HCT116 (cell line): ENCODE data around the gene NHSL2. TPM values are rescaled to one million over a fixed set of nuclear protein-coding genes. Genes with fewer than 3 reads are reported as not detected.

Experiments
- ATAC-seq: fragments of 200-7000 bp; cut with Tn5 transposase; 2 replicates; pipeline ENCODE4 v1.9.1; 2020; ENCODE audit warnings: mild to moderate bottlenecking, moderate library complexity
- BruUV-seq: library from RNA; stranded (reverse); fragments of 400-500 nt; replicated peaks from 2 replicates; lab custom pipeline; 2021; lab: Mats Ljungman, UMichigan
- CTCF ChIA-PET: fragments of 300-600 bp; sonication (Branson Sonifier 250); formaldehyde crosslinking; loops from one replicate; lab custom pipeline; 2021; ENCODE audit warnings: antibody characterized with exemption; lab: Charles Lee
- POLR2A ChIA-PET: fragments of 300-600, 350-600 bp; sonication (Branson Sonifier 250); formaldehyde crosslinking; loops from one replicate; lab custom pipeline; 2021; ENCODE audit warnings: antibody characterized with exemption; lab: Charles Lee
- RAD21 ChIA-PET, 2 experiments: fragments of 300-600 bp; sonication (Branson Sonifier 250); formaldehyde crosslinking; loops; one replicate each; lab custom pipeline; 2023; ENCODE audit warnings: low total read pairs in 2 of 2; ENCODE audit not compliant: uncharacterized antibody in 2 of 2, unreplicated experiment in 2 of 2, low non-redundant PET in 1 of 2; lab: Charles Lee
- DNase-seq: peaks from one replicate; pipeline ENCODE4 v3.0.0-alpha.2; 2010; ENCODE audit warnings: low read depth, low spot score
- H2AFZ ChIP-seq: fragments of 200-600 bp; shearing (Covaris generic), sonication (generic); 2 replicates; pipeline ENCODE4 v1.6.1; 2017; ENCODE audit warnings: low read depth, mixed run types, mixed read lengths, antibody characterized with exemption, low read length; ENCODE audit not compliant: poor library complexity, severe bottlenecking
- H3K27ac ChIP-seq: 2 replicates; pipeline ENCODE4 v1.5.1; 2012; ENCODE audit warnings: low read depth, low read length
- H3K27me3 ChIP-seq: fragments of 200-600 bp; sonication (generic); 2 replicates; pipeline ENCODE4 v1.6.1; 2016; ENCODE audit warnings: mixed run types, low read length, mixed read lengths; ENCODE audit not compliant: insufficient read depth
- H3K36me3 ChIP-seq, 2 experiments: fragments of 200-500 bp in 1 of 2; fragments of 200-600 bp in 1 of 2; sonication (Bioruptor generic) in 1 of 2; sonication (generic) in 1 of 2; 2 replicates each; pipeline versions ENCODE4 v1.5.1 to v1.6.1; 2014 to 2016; ENCODE audit warnings: low read length in 2 of 2, inconsistent platforms in 1 of 2, mixed read lengths in 1 of 2, mixed run types in 1 of 2; ENCODE audit not compliant: insufficient read depth in 2 of 2, control insufficient read depth in 1 of 2
- H3K4me1 ChIP-seq, 2 experiments: fragments of 200-600 bp in 1 of 2; sonication (generic) in 1 of 2; 2 replicates each; pipeline versions ENCODE4 v1.5.1 to v1.6.1; 2012 to 2017; ENCODE audit warnings: low read length in 2 of 2, inconsistent platforms in 1 of 2, mild to moderate bottlenecking in 1 of 2, mixed read lengths in 1 of 2, mixed run types in 1 of 2, moderate library complexity in 1 of 2; ENCODE audit not compliant: insufficient read depth in 2 of 2, control insufficient read depth in 1 of 2
- H3K4me2 ChIP-seq: fragments of 200-600 bp; sonication (generic); 2 replicates; pipeline ENCODE4 v1.6.1; 2017; ENCODE audit warnings: mixed run types, low read length, mixed read lengths
- H3K4me3 ChIP-seq, 2 experiments: fragments of 200-600 bp in 1 of 2; sonication (generic) in 1 of 2; replicated peaks in 1 of 2; 2 replicates each; pipeline ENCODE4 v1.5.1; 2011 to 2016; ENCODE audit warnings: low read length in 2 of 2, control low read depth in 1 of 2, low read depth in 1 of 2, mild to moderate bottlenecking in 1 of 2, mixed read lengths in 1 of 2, mixed run types in 1 of 2
- H3K79me2 ChIP-seq: fragments of 200-600 bp; sonication (generic); 2 replicates; pipeline ENCODE4 v1.6.1; 2017; ENCODE audit warnings: mild to moderate bottlenecking, mixed run types, low read length, moderate library complexity, mixed read lengths; ENCODE audit not compliant: insufficient read depth
- H3K9ac ChIP-seq: fragments of 200-600 bp; sonication (generic); 2 replicates; pipeline ENCODE4 v1.6.1; 2016; ENCODE audit warnings: low read length, mixed read lengths
- H3K9me2 ChIP-seq: fragments of 200-600 bp; sonication (generic), shearing (Covaris generic); 2 replicates; pipeline ENCODE4 v1.6.1; 2017; ENCODE audit warnings: mixed run types, mild to moderate bottlenecking, moderate library complexity; ENCODE audit not compliant: insufficient read depth
- H3K9me3 ChIP-seq, 2 experiments: fragments of 200-500 bp in 1 of 2; fragments of 200-600 bp in 1 of 2; sonication (Bioruptor generic) in 1 of 2; sonication (generic) in 1 of 2; 2 replicates each; pipeline ENCODE4 v1.6.1; 2014 to 2017; ENCODE audit warnings: low read length in 2 of 2, mixed read lengths in 2 of 2, inconsistent platforms in 1 of 2, low read depth in 1 of 2, mild to moderate bottlenecking in 1 of 2, mixed run types in 1 of 2, moderate library complexity in 1 of 2; ENCODE audit not compliant: control insufficient read depth in 1 of 2, insufficient read depth in 1 of 2
- H4K20me1 ChIP-seq: fragments of 200-600 bp; sonication (generic), shearing (Covaris generic); 2 replicates; pipeline ENCODE4 v1.6.1; 2017; ENCODE audit warnings: mixed run types, mild to moderate bottlenecking, moderate library complexity; ENCODE audit not compliant: insufficient read depth
- CEBPB ChIP-seq: IDR thresholded peaks from 2 replicates; pipeline ENCODE4 v1.6.1; 2012; ENCODE audit warnings: low read depth
- EGR1 ChIP-seq: IDR thresholded peaks from 2 replicates; pipeline ENCODE4 v1.6.1; 2012; ENCODE audit warnings: low read depth
- EZH2 ChIP-seq: fragments of 200-600 bp; sonication (generic); IDR thresholded peaks from 2 replicates; pipeline ENCODE4 v1.6.1; 2017; ENCODE audit warnings: antibody characterized with exemption, mixed run types
- MAX ChIP-seq: IDR thresholded peaks from 2 replicates; pipeline ENCODE4 v1.6.1; 2012
- POLR2AphosphoS5 ChIP-seq: IDR thresholded peaks from 2 replicates; pipeline ENCODE4 v1.6.1; 2011; ENCODE audit warnings: mild to moderate bottlenecking, low read depth, low read length, moderate library complexity
- RAD21 ChIP-seq: IDR thresholded peaks from 2 replicates; pipeline ENCODE4 v1.6.1; 2012; ENCODE audit warnings: low read depth, mild to moderate bottlenecking
- REST ChIP-seq: IDR thresholded peaks from 2 replicates; pipeline ENCODE4 v1.6.1; 2012; ENCODE audit warnings: low read depth
- TCF7L2 ChIP-seq: IDR thresholded peaks from 2 replicates; pipeline ENCODE4 v1.7.0; 2011; ENCODE audit warnings: borderline replicate concordance, inconsistent platforms; ENCODE audit not compliant: insufficient read depth, insufficient read length; ENCODE audit errors: extremely low read depth
- YY1 ChIP-seq: IDR thresholded peaks from 2 replicates; pipeline ENCODE4 v1.6.1; 2011; ENCODE audit warnings: low read length, low read depth, moderate library complexity, mild to moderate bottlenecking; ENCODE audit not compliant: insufficient replicate concordance; ENCODE audit errors: extremely low read depth
- ZBTB33 ChIP-seq: IDR thresholded peaks from 2 replicates; pipeline ENCODE4 v1.6.1; 2011; ENCODE audit warnings: mild to moderate bottlenecking, low read length, moderate library complexity; ENCODE audit not compliant: insufficient replicate concordance; ENCODE audit errors: extremely low read depth
- intact Hi-C: fragments of 100-400 bp; cut with micrococcal nuclease; formaldehyde crosslinking; loops from 2 replicates; pipeline ENCODE4 v1.10.0; 2022
- total RNA-seq: library from RNA; stranded (reverse); gene quantifications from one replicate; pipeline ENCODE4 v1.2.1, GENCODE V29; 2021; ENCODE audit not compliant: unreplicated experiment

NHSL2 gene
- total RNA-seq, 1 experiment from 2014 or later = 0.22 TPM

- intact Hi-C loops = no loop called here
- ChIA-PET CTCF (interaction anchor here (1.3 kb wide), 1 partner anchor 11 kb away, joined by 3 read pairs; no protein-coding TSS in a partner anchor), RAD21 (no interaction called here), POLR2A (no interaction called here)
- Histone ChIP-seq H2AFZ (no peak overlapping the region), H3K79me2 (no peaks in the 10 kb centered on the region), H3K4me3 (no peak overlapping the region), H3K9ac (no peak overlapping the region), H3K9me3 (no peaks in the 10 kb centered on the region), H3K4me2 (no peak overlapping the region), H3K36me3 (no peaks in the 10 kb centered on the region), H3K9me2 (no peaks in the 10 kb centered on the region), H3K27me3 (no peaks in the 10 kb centered on the region), H4K20me1 (no peaks in the 10 kb centered on the region), H3K27ac (no peak overlapping the region), H3K4me1 (peaks cover 7 to 12% of the 10 kb centered on the region in 2 experiments; a peak in 3 of 4 replicates)
- no TSS peak for BruUV-seq
- no peak for TF ChIP-seq RAD21
- no peak for TF ChIP-seq TCF7L2
- ATAC-seq (no peak), DNase-seq (no peak)
These were observed 104.7 kb downstream of the NHSL2 start for GRCh38 chrX:72015383-72015782.

- no peak for DNase-seq
These were observed 106.5 kb downstream of the NHSL2 start for GRCh38 chrX:72016881-72017783.

More at GRCh38 chrX:72016881-72017783, 106.5 kb downstream of the NHSL2 start:
- BruUV-seq = no TSS peak
- no peaks in the 10 kb centered on the region for H3K9me3 ChIP-seq
- no peak overlapping the region for H3K4me2 ChIP-seq
- intact Hi-C loops = no loop called here
- H3K9ac ChIP-seq = no peak overlapping the region
- CTCF ChIA-PET = interaction anchor here (1.5 to 2.3 kb wide), 4 partner anchors 12 to 109 kb away, joined by 4 to 21 read pairs (median 10); no protein-coding TSS in a partner anchor
- no peaks in the 10 kb centered on the region for H3K9me2 ChIP-seq
- H3K27ac ChIP-seq = no peak overlapping the region
- no peak for TF ChIP-seq POLR2AphosphoS5
- no peak for TF ChIP-seq CEBPB
- no peak for TF ChIP-seq REST
- no peak for TF ChIP-seq EZH2
- no peak for TF ChIP-seq EGR1
- no peak for TF ChIP-seq MAX
- TF ChIP-seq RAD21 = no peak
- TF ChIP-seq YY1 = no peak
- TF ChIP-seq ZBTB33 = no peak
- no peak overlapping the region for H3K4me3 ChIP-seq
- RAD21 ChIA-PET = no interaction called here
- no peaks in the 10 kb centered on the region for H3K36me3 ChIP-seq
- POLR2A ChIA-PET = no interaction called here
- H4K20me1 ChIP-seq = no peaks in the 10 kb centered on the region
- no peaks in the 10 kb centered on the region for H3K27me3 ChIP-seq
- ATAC-seq = no peak
- H2AFZ ChIP-seq = no peak overlapping the region
- H3K79me2 ChIP-seq = no peaks in the 10 kb centered on the region
- H3K4me1 ChIP-seq = peaks cover 7 to 12% of the 10 kb centered on the region in 2 experiments; a peak in 3 of 4 replicates
